H9 (cell line): ENCODE data around the gene PKP3. TPM values are rescaled to one million over a fixed set of nuclear protein-coding genes. Genes with fewer than 3 reads are reported as not detected.
"Not testable (repeated sequence)": the region's sequence is repeated elsewhere in the genome, so short reads cannot be mapped to it uniquely, and the experiment has no call there.

Experiments used
- DNase-seq: peaks from one replicate; pipeline ENCODE4 v3.0.0-alpha.2; 2017
- H2AFZ ChIP-seq: one replicate; pipeline ENCODE4 v1.6.1; 2013; ENCODE audit warnings: mild to moderate bottlenecking, low read length, control low read depth, moderate library complexity
- H2AK5ac ChIP-seq: 2 replicates; pipeline ENCODE4 v1.6.1; 2013; ENCODE audit warnings: low read length, control low read depth, mixed read lengths; ENCODE audit not compliant: insufficient read length
- H2BK120ac ChIP-seq: one replicate; pipeline ENCODE4 v1.6.1; 2013; ENCODE audit warnings: low read depth, mild to moderate bottlenecking, low read length, control low read depth, inconsistent platforms; ENCODE audit not compliant: poor library complexity, severe bottlenecking
- H2BK12ac ChIP-seq: 2 replicates; pipeline ENCODE4 v1.6.1; 2013; ENCODE audit warnings: low read length, control low read depth, mixed read lengths, low read depth; ENCODE audit not compliant: insufficient read length
- H2BK15ac ChIP-seq: 2 replicates; pipeline ENCODE4 v1.6.1; 2013; ENCODE audit warnings: low read depth, low read length, control low read depth
- H2BK20ac ChIP-seq: one replicate; pipeline ENCODE4 v1.6.1; 2013; ENCODE audit warnings: low read depth, mild to moderate bottlenecking, low read length, control low read depth, inconsistent platforms; ENCODE audit not compliant: poor library complexity, severe bottlenecking
- H2BK5ac ChIP-seq: 2 replicates; pipeline ENCODE4 v1.6.1; 2013; ENCODE audit warnings: low read length, control low read depth, mixed read lengths; ENCODE audit not compliant: insufficient read length
- H3K14ac ChIP-seq: 2 replicates; pipeline ENCODE4 v1.6.1; 2013; ENCODE audit warnings: low read length, control low read depth; ENCODE audit not compliant: insufficient read depth
- H3K18ac ChIP-seq: 2 replicates; pipeline ENCODE4 v1.6.1; 2013; ENCODE audit warnings: low read depth, mild to moderate bottlenecking, mixed read lengths, low read length, control low read depth; ENCODE audit not compliant: insufficient read length
- H3K23ac ChIP-seq: 2 replicates; pipeline ENCODE4 v1.6.1; 2013; ENCODE audit warnings: low read length, control low read depth, mixed read lengths, low read depth; ENCODE audit not compliant: insufficient read length
- H3K23me2 ChIP-seq: 2 replicates; pipeline ENCODE4 v1.6.1; 2013; ENCODE audit warnings: low read depth, mild to moderate bottlenecking, mixed read lengths, low read length, control low read depth; ENCODE audit not compliant: insufficient read length, poor library complexity, severe bottlenecking
- H3K27ac ChIP-seq: 2 replicates; pipeline ENCODE4 v1.5.1; 2013; ENCODE audit warnings: low read length, control low read depth, mixed read lengths, low read depth; ENCODE audit not compliant: insufficient read length
- H3K27me3 ChIP-seq: 2 replicates; pipeline ENCODE4 v1.6.1; 2013; ENCODE audit warnings: low read length, control low read depth, inconsistent platforms; ENCODE audit not compliant: insufficient read depth
- H3K4ac ChIP-seq: 2 replicates; pipeline ENCODE4 v1.6.1; 2013; ENCODE audit warnings: low read depth, mild to moderate bottlenecking, control low read depth, inconsistent platforms, low read length, moderate library complexity
- H3K4me1 ChIP-seq: 2 replicates; pipeline ENCODE4 v1.6.1; 2013; ENCODE audit warnings: low read length, control low read depth, inconsistent platforms; ENCODE audit not compliant: insufficient read depth
- H3K4me2 ChIP-seq: 2 replicates; pipeline ENCODE4 v1.6.1; 2013; ENCODE audit warnings: low read length, control low read depth, mixed read lengths; ENCODE audit not compliant: insufficient read length, insufficient read depth
- H3K56ac ChIP-seq: 2 replicates; pipeline ENCODE4 v1.6.1; 2013; ENCODE audit warnings: low read depth, mild to moderate bottlenecking, mixed read lengths, low read length, control low read depth; ENCODE audit not compliant: insufficient read length
- H3K79me1 ChIP-seq: 2 replicates; pipeline ENCODE4 v1.6.1; 2013; ENCODE audit warnings: low read depth, mild to moderate bottlenecking, moderate library complexity, low read length, control low read depth, inconsistent platforms; ENCODE audit not compliant: insufficient read depth, poor library complexity, severe bottlenecking
- H3K79me2 ChIP-seq: 2 replicates; pipeline ENCODE4 v1.6.1; 2013; ENCODE audit warnings: low read length, control low read depth, inconsistent platforms; ENCODE audit not compliant: insufficient read depth
- H3K9ac ChIP-seq: 2 replicates; pipeline ENCODE4 v1.6.1; 2013; ENCODE audit warnings: low read length, control low read depth, mixed read lengths; ENCODE audit not compliant: insufficient read length; ENCODE audit errors: extremely low read depth
- H3K9me3 ChIP-seq: one replicate; pipeline ENCODE4 v1.6.1; 2013; ENCODE audit warnings: low read depth, low read length, inconsistent platforms; ENCODE audit not compliant: control insufficient read depth
- H3T11ph ChIP-seq: one replicate; pipeline ENCODE4 v1.6.1; 2013; ENCODE audit warnings: mild to moderate bottlenecking, low read length, control low read depth, inconsistent platforms
- H4K20me1 ChIP-seq: one replicate; pipeline ENCODE4 v1.6.1; 2013; ENCODE audit not compliant: control insufficient read depth, insufficient read length, insufficient read depth
- H4K5ac ChIP-seq: 2 replicates; pipeline ENCODE4 v1.6.1; 2013; ENCODE audit warnings: low read depth, mild to moderate bottlenecking, mixed read lengths, low read length, control low read depth; ENCODE audit not compliant: insufficient read length
- H4K8ac ChIP-seq: replicated peaks from 2 replicates; pipeline ENCODE4 v1.6.1; 2013; ENCODE audit warnings: low read length, control low read depth, mixed read lengths, low read depth; ENCODE audit not compliant: insufficient read length
- H4K91ac ChIP-seq: 2 replicates; pipeline ENCODE4 v1.6.1; 2013; ENCODE audit warnings: low read depth, mild to moderate bottlenecking, moderate library complexity, mixed read lengths, low read length, control low read depth; ENCODE audit not compliant: insufficient read length
- H3K27ac Mint-ChIP-seq, 3 experiments: 2 replicates in 2 of 3; 3 replicates in 1 of 3; pipeline ENCODE4 v1.8.0; 2020 to 2021; ENCODE audit warnings: mixed read lengths in 3 of 3, mild to moderate bottlenecking in 1 of 3, moderate library complexity in 1 of 3
- H3K27me3 Mint-ChIP-seq: 2 replicates; pipeline ENCODE4 v1.8.0; 2021; ENCODE audit warnings: low read depth, mild to moderate bottlenecking, moderate library complexity, mixed read lengths
- H3K36me3 Mint-ChIP-seq, 3 experiments: 2 replicates in 2 of 3; 3 replicates in 1 of 3; pipeline ENCODE4 v1.8.0; 2020 to 2021; ENCODE audit warnings: low read depth in 3 of 3, mixed read lengths in 3 of 3; ENCODE audit not compliant: insufficient read depth in 1 of 3
- H3K4me1 Mint-ChIP-seq, 2 experiments: 2 replicates each; pipeline ENCODE4 v1.8.0; 2020; ENCODE audit warnings: mixed read lengths in 2 of 2
- H3K4me3 Mint-ChIP-seq, 2 experiments: 2 replicates in 1 of 2; 3 replicates in 1 of 2; pipeline ENCODE4 v1.8.0; 2020 to 2021; ENCODE audit warnings: mild to moderate bottlenecking in 2 of 2, mixed read lengths in 2 of 2, moderate library complexity in 1 of 2
- H3K9me3 Mint-ChIP-seq, 2 experiments: 2 replicates in 1 of 2; 3 replicates in 1 of 2; pipeline ENCODE4 v1.8.0; 2020; ENCODE audit warnings: mild to moderate bottlenecking in 2 of 2, mixed read lengths in 2 of 2, moderate library complexity in 1 of 2
- WGBS: extraction: QIAGEN DNeasy Blood & Tissue Kit; methylation state at CpG from one replicate; pipeline ENCODE4 v1.1.7; 2013; ENCODE audit warnings: missing lambda C conversion rate, low lambda C conversion rate, mixed read lengths; ENCODE audit not compliant: insufficient read length; ENCODE audit errors: extremely low coverage; 5-methylcytosine and 5-hydroxymethylcytosine counted together
- total RNA-seq: library from RNA; stranded (reverse); gene quantifications from 2 replicates; pipeline ENCODE4 v1.2.1, GENCODE V29; 2021
- TF ChIP-seq, protein P1 (sequence below): fragments of 200-600 bp; sonication (generic); conservative IDR thresholded peaks from 3 replicates; pipeline ENCODE4 v1.8.0; 2021; ENCODE audit warnings: antibody characterized with exemption, mild to moderate bottlenecking

PKP3 gene
- total RNA-seq, 1 experiment from 2014 or later = 41.7 TPM

- H3K23me2 ChIP-seq = no peaks in the 10 kb centered on the region
- H3K27me3 ChIP-seq = no peaks in the 10 kb centered on the region
- H2BK20ac ChIP-seq = no peak overlapping the region
- H2AK5ac ChIP-seq = no peak overlapping the region
- no peak overlapping the region for H3K14ac ChIP-seq
- WGBS = no CpG with 5 or more reads among the region's 4 CpGs
- H3K9ac ChIP-seq = no peak overlapping the region
- Mint-ChIP-seq H3K27ac (no peak overlapping the region), H3K4me1 (0 out of 4 replicates have a peak, but pooled peaks cover 0 to 3% of the 10 kb centered on the region in 2 experiments), H3K27me3 (peaks cover 16% of the 10 kb centered on the region), H3K9me3 (no peaks in the 10 kb centered on the region; a peak in 1 of 5 replicates), H3K36me3 (peaks cover 0 to 6% (median 4%) of the 10 kb centered on the region in 3 experiments; a peak in 2 of 7 replicates), H3K4me3 (no peak overlapping the region)
- no peak overlapping the region for H3K27ac ChIP-seq
- no peak overlapping the region for H4K5ac ChIP-seq
- no peak overlapping the region for H2BK5ac ChIP-seq
- H2BK120ac ChIP-seq = no peak overlapping the region
- H2AFZ ChIP-seq = no peak overlapping the region
- H3K79me2 ChIP-seq = no peaks in the 10 kb centered on the region
- H3K56ac ChIP-seq = no peak overlapping the region
- H3K4me2 ChIP-seq = no peak overlapping the region
- H2BK15ac ChIP-seq = no peak overlapping the region
- no peak overlapping the region for H4K91ac ChIP-seq
- H3K4ac ChIP-seq = no peak overlapping the region
- no peaks in the 10 kb centered on the region for H3K9me3 ChIP-seq
- DNase-seq = no peak
- H4K20me1 ChIP-seq = no peaks in the 10 kb centered on the region
- no peak overlapping the region for H4K8ac ChIP-seq
- H3K23ac ChIP-seq = no peak overlapping the region
- H2BK12ac ChIP-seq = no peak overlapping the region
- H3K18ac ChIP-seq = no peak overlapping the region
- no peaks in the 10 kb centered on the region for H3K4me1 ChIP-seq
- no peaks in the 10 kb centered on the region for H3K79me1 ChIP-seq
- TF ChIP-seq, protein P1, sequence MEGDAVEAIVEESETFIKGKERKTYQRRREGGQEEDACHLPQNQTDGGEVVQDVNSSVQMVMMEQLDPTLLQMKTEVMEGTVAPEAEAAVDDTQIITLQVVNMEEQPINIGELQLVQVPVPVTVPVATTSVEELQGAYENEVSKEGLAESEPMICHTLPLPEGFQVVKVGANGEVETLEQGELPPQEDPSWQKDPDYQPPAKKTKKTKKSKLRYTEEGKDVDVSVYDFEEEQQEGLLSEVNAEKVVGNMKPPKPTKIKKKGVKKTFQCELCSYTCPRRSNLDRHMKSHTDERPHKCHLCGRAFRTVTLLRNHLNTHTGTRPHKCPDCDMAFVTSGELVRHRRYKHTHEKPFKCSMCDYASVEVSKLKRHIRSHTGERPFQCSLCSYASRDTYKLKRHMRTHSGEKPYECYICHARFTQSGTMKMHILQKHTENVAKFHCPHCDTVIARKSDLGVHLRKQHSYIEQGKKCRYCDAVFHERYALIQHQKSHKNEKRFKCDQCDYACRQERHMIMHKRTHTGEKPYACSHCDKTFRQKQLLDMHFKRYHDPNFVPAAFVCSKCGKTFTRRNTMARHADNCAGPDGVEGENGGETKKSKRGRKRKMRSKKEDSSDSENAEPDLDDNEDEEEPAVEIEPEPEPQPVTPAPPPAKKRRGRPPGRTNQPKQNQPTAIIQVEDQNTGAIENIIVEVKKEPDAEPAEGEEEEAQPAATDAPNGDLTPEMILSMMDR = no peak
- no peak overlapping the region for H3T11ph ChIP-seq
Measured at GRCh38 chr11:424232-424631, 30.2 kb downstream of the PKP3 start.

GRCh38 chr11:424766-425165, 30.8 kb downstream of the PKP3 start:
- H3K9ac ChIP-seq, H3K79me2 ChIP-seq, H3K4me1 Mint-ChIP-seq, H2BK15ac ChIP-seq, H2AFZ ChIP-seq, H3T11ph ChIP-seq, H2BK20ac ChIP-seq, H4K5ac ChIP-seq, H3K27ac ChIP-seq, H3K27ac Mint-ChIP-seq, H3K4ac ChIP-seq, H3K4me2 ChIP-seq, H3K9me3 ChIP-seq, H3K23ac ChIP-seq, H3K4me3 Mint-ChIP-seq, H3K4me1 ChIP-seq, H2BK12ac ChIP-seq, H2AK5ac ChIP-seq, H3K18ac ChIP-seq, H4K20me1 ChIP-seq, H3K27me3 ChIP-seq, DNase-seq, H4K91ac ChIP-seq, H3K23me2 ChIP-seq, H3K9me3 Mint-ChIP-seq, H3K56ac ChIP-seq, H4K8ac ChIP-seq, H3K36me3 Mint-ChIP-seq, H2BK120ac ChIP-seq, H3K14ac ChIP-seq, H3K79me1 ChIP-seq, H2BK5ac ChIP-seq: not testable (repeated sequence)
- WGBS = no CpG with 5 or more reads among the region's 45 CpGs
- H3K27me3 Mint-ChIP-seq = peaks cover 16% of the 10 kb centered on the region
